Osteoblast (primary cell): ENCODE results near the gene PPIE. TPM values are rescaled to one million over a fixed set of nuclear protein-coding genes. Genes with fewer than 3 reads are reported as not detected.

Experiments used
- DNase-seq: peaks from one replicate; pipeline ENCODE4 v3.0.0; 2011; ENCODE audit warnings: low spot score, mixed read lengths; ENCODE audit not compliant: insufficient read length; ENCODE audit errors: missing footprints
- H2AFZ ChIP-seq: 2 replicates; pipeline ENCODE4 v1.6.0; 2011; ENCODE audit warnings: mild to moderate bottlenecking, low read length
- H3K27ac ChIP-seq: 2 replicates; pipeline ENCODE4 v1.5.1; 2011; ENCODE audit warnings: mild to moderate bottlenecking, low read depth, low read length, moderate library complexity
- H3K27me3 ChIP-seq: 2 replicates; pipeline ENCODE4 v1.6.0; 2012; ENCODE audit warnings: mild to moderate bottlenecking, control low read depth, inconsistent platforms, low read length, moderate library complexity; ENCODE audit not compliant: insufficient read depth
- H3K36me3 ChIP-seq: 2 replicates; pipeline ENCODE4 v1.5.1; 2011; ENCODE audit warnings: mild to moderate bottlenecking, low read length, control low read depth, moderate library complexity; ENCODE audit not compliant: insufficient read depth
- H3K4me1 ChIP-seq: 2 replicates; pipeline ENCODE4 v1.5.1; 2011; ENCODE audit warnings: mild to moderate bottlenecking, low read length, control low read depth, moderate library complexity; ENCODE audit not compliant: insufficient read depth
- H3K4me2 ChIP-seq: 2 replicates; pipeline ENCODE4 v1.6.0; 2011; ENCODE audit warnings: mild to moderate bottlenecking, low read length; ENCODE audit not compliant: insufficient read depth
- H3K4me3 ChIP-seq: fragments of 200-600 bp; sonication (generic); 3 replicates; pipeline ENCODE4 v1.5.1; 2012; ENCODE audit warnings: mild to moderate bottlenecking, low read length, inconsistent platforms; ENCODE audit not compliant: insufficient read depth
- H3K79me2 ChIP-seq: 2 replicates; pipeline ENCODE4 v1.6.0; 2012; ENCODE audit warnings: mild to moderate bottlenecking, low read length, control low read depth, inconsistent platforms; ENCODE audit not compliant: insufficient read depth
- H3K9me3 ChIP-seq: 2 replicates; pipeline ENCODE4 v1.5.1; 2011; ENCODE audit warnings: low read depth, low read length, control low read depth
- H4K20me1 ChIP-seq: 2 replicates; pipeline ENCODE4 v1.6.0; 2012; ENCODE audit warnings: mild to moderate bottlenecking, low read length, control low read depth; ENCODE audit not compliant: insufficient read depth
- total RNA-seq: library from RNA; depleted of rRNA; stranded (reverse); fragments of >200 nt; gene quantifications from 2 replicates; pipeline ENCODE4 v1.2.3, GENCODE V29; 2012
- TF ChIP-seq, protein P1 (sequence below): IDR thresholded peaks from 2 replicates; pipeline ENCODE4 v1.5.1; 2011; ENCODE audit warnings: mild to moderate bottlenecking, low read depth, low read length, moderate library complexity; ENCODE audit errors: extremely low read depth

The PPIE gene
- total RNA-seq, 1 donor: 26.4 TPM

DNA sequence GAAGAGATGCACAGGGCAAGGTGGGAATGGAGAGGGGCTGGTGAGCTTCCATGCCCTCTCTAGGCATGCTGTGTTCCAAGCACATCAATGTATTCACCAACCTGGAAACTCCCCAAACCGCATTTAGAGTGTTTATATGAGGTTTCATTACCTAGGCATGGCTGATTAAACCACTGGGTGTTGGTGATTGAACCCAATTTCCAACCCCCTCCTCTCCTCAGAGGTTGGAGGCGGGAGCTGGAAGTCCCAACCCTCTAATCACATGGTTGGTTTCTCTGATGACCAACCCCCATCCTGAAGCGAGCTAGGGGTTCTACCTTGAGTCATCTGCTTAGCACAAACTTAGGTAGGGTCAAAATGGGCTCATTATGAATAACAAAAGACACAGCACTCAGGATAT, 3.0 kb upstream of the PPIE start:
- H2AFZ ChIP-seq: no peak overlapping the region
- no peaks in the 10 kb centered on the region for H4K20me1 ChIP-seq
- no peak overlapping the region for H3K4me2 ChIP-seq

DNA sequence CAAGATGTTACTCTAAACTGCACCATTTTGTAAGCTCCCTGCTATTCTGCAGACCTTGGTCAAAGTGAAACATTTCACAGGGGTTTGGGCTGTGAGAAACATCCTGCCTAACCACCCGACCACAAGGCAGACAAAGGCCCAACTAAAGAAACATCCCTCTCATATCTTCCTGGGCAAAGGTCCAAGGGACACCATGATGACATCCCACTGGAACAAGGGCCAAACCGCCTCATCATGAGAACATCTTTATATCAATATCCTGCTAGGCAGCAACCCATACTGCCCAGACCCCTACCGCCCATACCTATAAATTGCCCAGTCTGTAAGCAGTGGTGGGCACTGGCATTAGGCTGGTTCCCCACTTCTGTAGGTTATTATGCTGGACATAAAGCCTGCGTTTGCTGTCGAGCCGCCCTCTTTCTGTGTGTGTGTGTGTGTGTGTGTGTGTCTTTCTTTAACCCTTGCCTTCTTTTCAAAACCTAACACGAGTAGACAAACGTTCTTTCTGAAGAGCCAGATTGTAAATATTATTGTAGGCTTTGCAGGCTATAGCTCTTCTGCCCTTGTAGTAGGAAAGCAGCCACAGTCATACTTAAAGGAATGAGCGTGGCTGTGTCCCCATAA, 1.0 kb upstream of the PPIE start:
- Histone ChIP-seq H3K27me3 (peaks cover 9% of the 10 kb centered on the region), H3K79me2 (peaks cover 22% of the 10 kb centered on the region), H3K27ac (peak overlapping the region; percentile 82), H4K20me1 (no peaks in the 10 kb centered on the region), H3K4me3 (no peak overlapping the region), H3K4me2 (peak overlapping the region; percentile 50), H3K4me1 (peaks cover 28% of the 10 kb centered on the region), H3K36me3 (peaks cover 15% of the 10 kb centered on the region), H3K9me3 (no peaks in the 10 kb centered on the region), H2AFZ (peak overlapping the region; percentile 19)
- DNase-seq: no peak
- TF ChIP-seq, protein P1, sequence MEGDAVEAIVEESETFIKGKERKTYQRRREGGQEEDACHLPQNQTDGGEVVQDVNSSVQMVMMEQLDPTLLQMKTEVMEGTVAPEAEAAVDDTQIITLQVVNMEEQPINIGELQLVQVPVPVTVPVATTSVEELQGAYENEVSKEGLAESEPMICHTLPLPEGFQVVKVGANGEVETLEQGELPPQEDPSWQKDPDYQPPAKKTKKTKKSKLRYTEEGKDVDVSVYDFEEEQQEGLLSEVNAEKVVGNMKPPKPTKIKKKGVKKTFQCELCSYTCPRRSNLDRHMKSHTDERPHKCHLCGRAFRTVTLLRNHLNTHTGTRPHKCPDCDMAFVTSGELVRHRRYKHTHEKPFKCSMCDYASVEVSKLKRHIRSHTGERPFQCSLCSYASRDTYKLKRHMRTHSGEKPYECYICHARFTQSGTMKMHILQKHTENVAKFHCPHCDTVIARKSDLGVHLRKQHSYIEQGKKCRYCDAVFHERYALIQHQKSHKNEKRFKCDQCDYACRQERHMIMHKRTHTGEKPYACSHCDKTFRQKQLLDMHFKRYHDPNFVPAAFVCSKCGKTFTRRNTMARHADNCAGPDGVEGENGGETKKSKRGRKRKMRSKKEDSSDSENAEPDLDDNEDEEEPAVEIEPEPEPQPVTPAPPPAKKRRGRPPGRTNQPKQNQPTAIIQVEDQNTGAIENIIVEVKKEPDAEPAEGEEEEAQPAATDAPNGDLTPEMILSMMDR: no peak

More for the DNA sequence above, 3.0 kb upstream of the PPIE start:
- Histone ChIP-seq H3K4me1 (peaks cover 28% of the 10 kb centered on the region), H3K9me3 (no peaks in the 10 kb centered on the region), H3K27me3 (peaks cover 12% of the 10 kb centered on the region), H3K79me2 (peaks cover 18% of the 10 kb centered on the region), H3K4me3 (no peak overlapping the region), H3K27ac (no peak overlapping the region), H3K36me3 (no peaks in the 10 kb centered on the region)
- no peak for DNase-seq
- TF ChIP-seq, protein P1: no peak

DNA sequence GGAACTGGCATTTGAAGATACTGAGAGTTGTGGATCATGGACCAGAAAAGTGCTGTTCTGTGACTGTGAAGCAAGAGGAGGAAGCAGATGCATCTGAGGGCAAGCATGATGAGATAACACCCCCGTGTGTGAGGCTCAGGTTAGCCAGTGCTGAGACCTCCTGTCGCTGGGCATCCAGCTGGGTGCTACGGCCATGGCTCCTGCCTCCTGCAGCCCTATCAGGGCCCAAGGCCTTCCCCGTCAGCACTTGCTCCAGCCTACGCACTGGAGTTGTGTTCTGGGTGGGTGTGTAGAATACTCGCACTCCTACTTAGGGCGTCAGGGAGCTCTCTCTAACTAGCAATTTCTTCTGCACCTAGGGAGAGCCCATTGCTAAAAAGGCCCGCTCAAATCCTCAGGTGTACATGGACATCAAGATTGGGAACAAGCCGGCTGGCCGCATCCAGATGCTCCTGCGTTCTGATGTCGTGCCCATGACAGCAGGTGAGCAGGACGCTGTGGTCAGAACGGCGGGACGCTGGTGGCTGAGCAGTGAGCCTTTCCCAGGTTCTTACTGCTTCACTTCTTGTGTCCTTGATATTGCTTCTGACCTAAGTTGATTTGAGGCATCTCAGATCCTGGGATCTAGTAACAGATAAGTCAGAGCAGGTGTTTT, 6.5 kb downstream of the PPIE start:
- H4K20me1 ChIP-seq: no peaks in the 10 kb centered on the region
- H3K27me3 ChIP-seq: no peaks in the 10 kb centered on the region
- no peak overlapping the region for H3K4me2 ChIP-seq
- peaks cover 8% of the 10 kb centered on the region for H3K79me2 ChIP-seq
- peaks cover 81% of the 10 kb centered on the region for H3K36me3 ChIP-seq
- no peak overlapping the region for H3K27ac ChIP-seq
- TF ChIP-seq, protein P1: no peak
- H3K4me3 ChIP-seq: no peak overlapping the region
- no peak for DNase-seq
- no peaks in the 10 kb centered on the region for H3K9me3 ChIP-seq
- no peaks in the 10 kb centered on the region for H3K4me1 ChIP-seq
- H2AFZ ChIP-seq: no peak overlapping the region

DNA sequence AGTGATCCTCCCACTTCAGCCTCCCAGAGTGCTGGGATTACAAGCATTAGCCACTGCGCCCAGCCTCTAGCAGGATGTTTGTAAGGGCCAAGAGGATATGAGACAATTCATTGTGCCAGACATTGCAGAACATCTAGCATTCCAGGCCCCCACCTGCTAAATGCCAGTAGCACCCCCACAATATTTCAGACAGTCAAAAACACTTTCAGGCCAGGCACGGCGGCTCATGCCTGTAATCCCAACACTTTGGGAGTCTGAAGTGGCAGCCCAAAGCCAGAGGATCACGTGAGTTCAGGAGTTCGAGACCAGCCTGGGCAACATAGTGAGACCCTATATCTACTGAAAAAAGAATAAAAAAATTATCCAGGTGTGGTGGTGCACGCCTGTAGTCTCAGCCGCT, 12.9 kb downstream of the PPIE start:
- Histone ChIP-seq H4K20me1 (no peaks in the 10 kb centered on the region), H3K4me1 (no peaks in the 10 kb centered on the region), H3K79me2 (no peaks in the 10 kb centered on the region), H3K4me2 (no peak overlapping the region), H3K9me3 (no peaks in the 10 kb centered on the region), H3K27me3 (no peaks in the 10 kb centered on the region), H3K36me3 (peaks cover 69% of the 10 kb centered on the region), H2AFZ (no peak overlapping the region), H3K27ac (no peak overlapping the region), H3K4me3 (no peak overlapping the region)
- no peak for DNase-seq
- TF ChIP-seq, protein P1: no peak
